HEK293 (cell line): ENCODE data around the gene LCNL1.

ENCODE experiments used
- BCL11A ChIP-seq: fragments of 450-650 bp; formaldehyde crosslinking; IDR thresholded peaks from 2 replicates; pipeline ENCODE4 v1.5.1; 2016; ENCODE audit warnings: low read depth, missing biosample characterization, missing genetic modification characterization
- BCL11B ChIP-seq: fragments of 450-650 bp; formaldehyde crosslinking; IDR thresholded peaks from 2 replicates; pipeline ENCODE4 v1.5.1; 2016; ENCODE audit warnings: low read depth, missing biosample characterization, missing genetic modification characterization
- HOXA7 ChIP-seq: sonication (generic); formaldehyde crosslinking; IDR thresholded peaks from 2 replicates; pipeline ENCODE4 v1.8.1; 2022; ENCODE audit warnings: missing genetic modification reagents, borderline replicate concordance
- KLF1 ChIP-seq: fragments of 450-650 bp; formaldehyde crosslinking; IDR thresholded peaks from 2 replicates; pipeline ENCODE4 v1.5.1; 2016; ENCODE audit warnings: missing biosample characterization, missing genetic modification characterization
- OVOL3 ChIP-seq: fragments of 450-650 bp; formaldehyde crosslinking; IDR thresholded peaks from 2 replicates; pipeline ENCODE4 v1.5.1; 2016; ENCODE audit warnings: missing biosample characterization, missing genetic modification characterization
- SP2 ChIP-seq: fragments of 450-650 bp; formaldehyde crosslinking; IDR thresholded peaks from 2 replicates; pipeline ENCODE4 v1.5.1; 2016; ENCODE audit warnings: missing biosample characterization, missing genetic modification characterization
- TCF7L2 ChIP-seq: IDR thresholded peaks from 2 replicates; pipeline ENCODE4 v1.6.1; 2011; ENCODE audit warnings: low read depth, mild to moderate bottlenecking, inconsistent platforms, low read length, moderate library complexity, borderline replicate concordance
- ZBTB1 ChIP-seq: fragments of 450-650 bp; formaldehyde crosslinking; IDR thresholded peaks from 2 replicates; pipeline ENCODE4 v1.5.1; 2016; ENCODE audit warnings: missing biosample characterization, missing genetic modification characterization
- ZBTB48 ChIP-seq: fragments of 450-650 bp; formaldehyde crosslinking; IDR thresholded peaks from 2 replicates; pipeline ENCODE4 v1.5.1; 2016; ENCODE audit warnings: missing biosample characterization, missing genetic modification characterization
- ZBTB8A ChIP-seq: fragments of 450-650 bp; formaldehyde crosslinking; IDR thresholded peaks from 2 replicates; pipeline ENCODE4 v1.5.1; 2016; ENCODE audit warnings: missing biosample characterization, missing genetic modification characterization
- ZNF10 ChIP-seq: fragments of 450-650 bp; formaldehyde crosslinking; IDR thresholded peaks from 2 replicates; pipeline ENCODE4 v1.5.1; 2017; ENCODE audit warnings: missing biosample characterization, missing genetic modification characterization
- ZNF169 ChIP-seq: fragments of 450-650 bp; formaldehyde crosslinking; IDR thresholded peaks from 2 replicates; pipeline ENCODE4 v1.5.1; 2016; ENCODE audit warnings: missing biosample characterization, missing genetic modification characterization
- ZNF404 ChIP-seq: fragments of 450-650 bp; formaldehyde crosslinking; IDR thresholded peaks from 2 replicates; pipeline ENCODE4 v1.5.1; 2017; ENCODE audit warnings: missing biosample characterization, missing genetic modification characterization
- ZNF423 ChIP-seq: fragments of 450-650 bp; formaldehyde crosslinking; IDR thresholded peaks from 2 replicates; pipeline ENCODE4 v1.5.1; 2016; ENCODE audit warnings: missing biosample characterization, missing genetic modification characterization
- ZNF501 ChIP-seq: fragments of 450-650 bp; formaldehyde crosslinking; IDR thresholded peaks from 2 replicates; pipeline ENCODE4 v1.5.1; 2016; ENCODE audit warnings: missing biosample characterization, missing genetic modification characterization
- ZNF529 ChIP-seq: fragments of 450-650 bp; formaldehyde crosslinking; IDR thresholded peaks from 2 replicates; pipeline ENCODE4 v1.5.1; 2017; ENCODE audit warnings: missing genetic modification characterization, missing biosample characterization; ENCODE audit not compliant: insufficient replicate concordance
- ZNF558 ChIP-seq: fragments of 450-650 bp; formaldehyde crosslinking; IDR thresholded peaks from 2 replicates; pipeline ENCODE4 v1.5.1; 2016; ENCODE audit warnings: missing biosample characterization, missing genetic modification characterization
- ZNF600 ChIP-seq: fragments of 450-650 bp; formaldehyde crosslinking; IDR thresholded peaks from 2 replicates; pipeline ENCODE4 v1.5.1; 2016; ENCODE audit warnings: missing biosample characterization, missing genetic modification characterization
- ZNF626 ChIP-seq: fragments of 450-650 bp; sonication (Bioruptor Pico); formaldehyde crosslinking; IDR thresholded peaks from 2 replicates; pipeline ENCODE4 v1.5.1; 2018; ENCODE audit warnings: missing biosample characterization, missing genetic modification characterization, inconsistent platforms
- ZNF830 ChIP-seq: fragments of 450-650 bp; IDR thresholded peaks from 2 replicates; pipeline ENCODE4 v1.5.0; 2018; ENCODE audit warnings: missing biosample characterization, missing genetic modification characterization, low read depth, mild to moderate bottlenecking, moderate library complexity
- TF ChIP-seq, protein P1 (sequence below): fragments of 450-650 bp; formaldehyde crosslinking; conservative IDR thresholded peaks from 2 replicates; pipeline ENCODE4 v1.5.1; 2016; ENCODE audit warnings: low read depth, missing biosample characterization, missing genetic modification characterization
- TF ChIP-seq, protein P2 (sequence below): fragments of 450-650 bp; formaldehyde crosslinking; IDR thresholded peaks from 2 replicates; pipeline ENCODE4 v1.5.1; 2016; ENCODE audit warnings: missing biosample characterization, missing genetic modification characterization
- TF ChIP-seq, protein P3 (sequence below): fragments of 450-650 bp; formaldehyde crosslinking; IDR thresholded peaks from 2 replicates; pipeline ENCODE4 v1.5.1; 2016; ENCODE audit warnings: missing biosample characterization, missing genetic modification characterization
- TF ChIP-seq, protein P4 (sequence below): fragments of 450-650 bp; formaldehyde crosslinking; IDR thresholded peaks from 2 replicates; pipeline ENCODE4 v1.5.1; 2016; ENCODE audit warnings: missing biosample characterization, missing genetic modification characterization
- TF ChIP-seq, protein P5 (sequence below): fragments of 450-650 bp; formaldehyde crosslinking; IDR thresholded peaks from 2 replicates; pipeline ENCODE4 v1.5.1; 2016; ENCODE audit warnings: missing biosample characterization, missing genetic modification characterization
- TF ChIP-seq, protein P6 (sequence below): fragments of 450-650 bp; formaldehyde crosslinking; IDR thresholded peaks from 2 replicates; pipeline ENCODE4 v1.5.1; 2016; ENCODE audit warnings: missing biosample characterization, missing genetic modification characterization

Gene LCNL1

DNA sequence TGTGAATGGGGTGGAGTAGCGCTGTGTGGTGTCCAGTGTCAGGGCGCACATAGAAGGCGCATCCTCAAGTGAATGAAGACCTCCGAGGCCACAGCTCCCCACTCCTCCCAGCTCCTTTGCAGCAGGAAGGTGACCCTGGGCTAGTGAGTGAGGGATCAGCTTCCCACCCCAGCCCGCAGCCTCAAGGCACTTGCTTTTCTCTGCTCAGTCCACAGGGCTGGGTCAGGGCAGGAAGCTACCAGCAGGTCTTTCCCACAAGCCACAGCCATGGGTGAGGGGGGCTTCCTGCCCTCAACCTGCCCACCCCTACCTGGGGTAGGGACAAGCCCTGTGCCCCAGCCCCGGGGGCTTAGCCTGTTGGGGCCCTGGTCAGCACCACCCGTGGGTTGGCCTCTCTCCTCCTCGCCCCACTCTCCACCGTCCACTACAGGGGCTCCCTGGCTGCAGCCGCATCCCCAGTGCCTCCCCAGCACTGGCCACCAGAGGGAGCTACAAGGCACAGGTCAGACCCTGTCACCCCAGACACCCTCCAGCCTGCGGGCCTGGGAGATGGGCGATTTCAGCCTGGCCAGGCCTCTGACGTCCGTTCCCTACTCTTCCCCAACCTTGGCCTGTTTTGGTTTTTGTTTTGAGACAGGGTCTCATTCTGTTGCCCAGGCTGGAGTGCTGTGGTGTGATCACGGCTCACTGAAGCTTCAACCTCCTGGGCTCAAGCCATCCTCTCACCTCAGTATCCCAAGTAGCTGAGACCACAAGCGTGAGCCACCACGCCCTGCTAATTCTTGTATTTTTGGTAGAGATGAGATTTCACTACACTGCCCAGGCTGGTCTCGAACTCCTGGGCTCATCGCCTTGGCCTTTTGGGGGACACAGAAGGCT, 46.5 kb downstream of the LCNL1 start (continued):
- peak; percentile 91 for TF ChIP-seq BCL11B
- TF ChIP-seq, protein P1, sequence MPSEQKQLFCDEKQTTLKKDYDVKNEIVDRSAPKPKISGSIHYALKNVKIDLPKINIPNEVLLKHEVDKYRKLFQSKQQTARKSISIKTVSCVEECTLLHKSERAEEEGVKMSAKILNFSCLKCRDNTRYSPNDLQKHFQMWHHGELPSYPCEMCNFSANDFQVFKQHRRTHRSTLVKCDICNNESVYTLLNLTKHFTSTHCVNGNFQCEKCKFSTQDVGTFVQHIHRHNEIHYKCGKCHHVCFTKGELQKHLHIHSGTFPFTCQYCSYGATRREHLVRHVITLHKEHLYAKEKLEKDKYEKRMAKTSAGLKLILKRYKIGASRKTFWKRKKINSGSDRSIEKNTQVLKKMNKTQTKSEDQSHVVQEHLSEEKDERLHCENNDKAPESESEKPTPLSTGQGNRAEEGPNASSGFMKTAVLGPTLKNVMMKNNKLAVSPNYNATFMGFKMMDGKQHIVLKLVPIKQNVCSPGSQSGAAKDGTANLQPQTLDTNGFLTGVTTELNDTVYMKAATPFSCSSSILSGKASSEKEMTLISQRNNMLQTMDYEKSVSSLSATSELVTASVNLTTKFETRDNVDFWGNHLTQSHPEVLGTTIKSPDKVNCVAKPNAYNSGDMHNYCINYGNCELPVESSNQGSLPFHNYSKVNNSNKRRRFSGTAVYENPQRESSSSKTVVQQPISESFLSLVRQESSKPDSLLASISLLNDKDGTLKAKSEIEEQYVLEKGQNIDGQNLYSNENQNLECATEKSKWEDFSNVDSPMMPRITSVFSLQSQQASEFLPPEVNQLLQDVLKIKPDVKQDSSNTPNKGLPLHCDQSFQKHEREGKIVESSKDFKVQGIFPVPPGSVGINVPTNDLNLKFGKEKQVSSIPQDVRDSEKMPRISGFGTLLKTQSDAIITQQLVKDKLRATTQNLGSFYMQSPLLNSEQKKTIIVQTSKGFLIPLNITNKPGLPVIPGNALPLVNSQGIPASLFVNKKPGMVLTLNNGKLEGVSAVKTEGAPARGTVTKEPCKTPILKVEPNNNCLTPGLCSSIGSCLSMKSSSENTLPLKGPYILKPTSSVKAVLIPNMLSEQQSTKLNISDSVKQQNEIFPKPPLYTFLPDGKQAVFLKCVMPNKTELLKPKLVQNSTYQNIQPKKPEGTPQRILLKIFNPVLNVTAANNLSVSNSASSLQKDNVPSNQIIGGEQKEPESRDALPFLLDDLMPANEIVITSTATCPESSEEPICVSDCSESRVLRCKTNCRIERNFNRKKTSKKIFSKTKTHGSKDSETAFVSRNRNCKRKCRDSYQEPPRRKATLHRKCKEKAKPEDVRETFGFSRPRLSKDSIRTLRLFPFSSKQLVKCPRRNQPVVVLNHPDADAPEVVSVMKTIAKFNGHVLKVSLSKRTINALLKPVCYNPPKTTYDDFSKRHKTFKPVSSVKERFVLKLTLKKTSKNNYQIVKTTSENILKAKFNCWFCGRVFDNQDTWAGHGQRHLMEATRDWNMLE (tag by site-specific recombination): no peak
- no peak for TF ChIP-seq ZNF169 (tag by site-specific recombination)
- TF ChIP-seq ZNF423 (tag by site-specific recombination): no peak
- no peak for TF ChIP-seq ZNF529 (tag by site-specific recombination)
- no peak for TF ChIP-seq HOXA7 (CRISPR knock-in tag)
- TF ChIP-seq ZBTB8A (tag by site-specific recombination): peak; percentile 68
- TF ChIP-seq, protein P2, sequence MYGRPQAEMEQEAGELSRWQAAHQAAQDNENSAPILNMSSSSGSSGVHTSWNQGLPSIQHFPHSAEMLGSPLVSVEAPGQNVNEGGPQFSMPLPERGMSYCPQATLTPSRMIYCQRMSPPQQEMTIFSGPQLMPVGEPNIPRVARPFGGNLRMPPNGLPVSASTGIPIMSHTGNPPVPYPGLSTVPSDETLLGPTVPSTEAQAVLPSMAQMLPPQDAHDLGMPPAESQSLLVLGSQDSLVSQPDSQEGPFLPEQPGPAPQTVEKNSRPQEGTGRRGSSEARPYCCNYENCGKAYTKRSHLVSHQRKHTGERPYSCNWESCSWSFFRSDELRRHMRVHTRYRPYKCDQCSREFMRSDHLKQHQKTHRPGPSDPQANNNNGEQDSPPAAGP (tag by site-specific recombination): no peak
- peak; percentile 60; the same call in 1 of the 2 replicates for TF ChIP-seq BCL11A (tag by site-specific recombination)
- TF ChIP-seq, protein P3, sequence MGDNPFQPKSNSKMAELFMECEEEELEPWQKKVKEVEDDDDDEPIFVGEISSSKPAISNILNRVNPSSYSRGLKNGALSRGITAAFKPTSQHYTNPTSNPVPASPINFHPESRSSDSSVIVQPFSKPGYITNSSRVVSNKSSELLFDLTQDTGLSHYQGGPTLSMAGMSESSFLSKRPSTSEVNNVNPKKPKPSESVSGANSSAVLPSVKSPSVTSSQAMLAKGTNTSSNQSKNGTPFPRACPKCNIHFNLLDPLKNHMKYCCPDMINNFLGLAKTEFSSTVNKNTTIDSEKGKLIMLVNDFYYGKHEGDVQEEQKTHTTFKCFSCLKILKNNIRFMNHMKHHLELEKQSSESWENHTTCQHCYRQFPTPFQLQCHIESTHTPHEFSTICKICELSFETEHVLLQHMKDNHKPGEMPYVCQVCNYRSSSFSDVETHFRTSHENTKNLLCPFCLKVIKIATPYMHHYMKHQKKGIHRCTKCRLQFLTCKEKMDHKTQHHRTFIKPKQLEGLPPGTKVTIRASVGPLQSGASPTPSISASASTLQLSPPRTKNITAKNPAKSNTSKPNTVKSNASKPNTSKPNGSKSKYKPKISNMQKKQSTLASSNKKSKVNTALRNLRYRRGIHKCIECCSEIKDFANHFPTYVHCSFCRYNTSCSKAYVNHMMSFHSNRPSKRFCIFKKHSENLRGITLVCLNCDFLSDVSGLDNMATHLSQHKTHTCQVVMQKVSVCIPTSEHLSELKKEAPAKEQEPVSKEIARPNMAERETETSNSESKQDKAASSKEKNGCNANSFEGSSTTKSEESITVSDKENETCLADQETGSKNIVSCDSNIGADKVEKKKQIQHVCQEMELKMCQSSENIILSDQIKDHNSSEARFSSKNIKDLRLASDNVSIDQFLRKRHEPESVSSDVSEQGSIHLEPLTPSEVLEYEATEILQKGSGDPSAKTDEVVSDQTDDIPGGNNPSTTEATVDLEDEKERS (tag by site-specific recombination): no peak
- TF ChIP-seq, protein P4, sequence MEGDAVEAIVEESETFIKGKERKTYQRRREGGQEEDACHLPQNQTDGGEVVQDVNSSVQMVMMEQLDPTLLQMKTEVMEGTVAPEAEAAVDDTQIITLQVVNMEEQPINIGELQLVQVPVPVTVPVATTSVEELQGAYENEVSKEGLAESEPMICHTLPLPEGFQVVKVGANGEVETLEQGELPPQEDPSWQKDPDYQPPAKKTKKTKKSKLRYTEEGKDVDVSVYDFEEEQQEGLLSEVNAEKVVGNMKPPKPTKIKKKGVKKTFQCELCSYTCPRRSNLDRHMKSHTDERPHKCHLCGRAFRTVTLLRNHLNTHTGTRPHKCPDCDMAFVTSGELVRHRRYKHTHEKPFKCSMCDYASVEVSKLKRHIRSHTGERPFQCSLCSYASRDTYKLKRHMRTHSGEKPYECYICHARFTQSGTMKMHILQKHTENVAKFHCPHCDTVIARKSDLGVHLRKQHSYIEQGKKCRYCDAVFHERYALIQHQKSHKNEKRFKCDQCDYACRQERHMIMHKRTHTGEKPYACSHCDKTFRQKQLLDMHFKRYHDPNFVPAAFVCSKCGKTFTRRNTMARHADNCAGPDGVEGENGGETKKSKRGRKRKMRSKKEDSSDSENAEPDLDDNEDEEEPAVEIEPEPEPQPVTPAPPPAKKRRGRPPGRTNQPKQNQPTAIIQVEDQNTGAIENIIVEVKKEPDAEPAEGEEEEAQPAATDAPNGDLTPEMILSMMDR: peak; percentile 94
- TF ChIP-seq ZNF501 (tag by site-specific recombination): no peak
- TF ChIP-seq, protein P5, sequence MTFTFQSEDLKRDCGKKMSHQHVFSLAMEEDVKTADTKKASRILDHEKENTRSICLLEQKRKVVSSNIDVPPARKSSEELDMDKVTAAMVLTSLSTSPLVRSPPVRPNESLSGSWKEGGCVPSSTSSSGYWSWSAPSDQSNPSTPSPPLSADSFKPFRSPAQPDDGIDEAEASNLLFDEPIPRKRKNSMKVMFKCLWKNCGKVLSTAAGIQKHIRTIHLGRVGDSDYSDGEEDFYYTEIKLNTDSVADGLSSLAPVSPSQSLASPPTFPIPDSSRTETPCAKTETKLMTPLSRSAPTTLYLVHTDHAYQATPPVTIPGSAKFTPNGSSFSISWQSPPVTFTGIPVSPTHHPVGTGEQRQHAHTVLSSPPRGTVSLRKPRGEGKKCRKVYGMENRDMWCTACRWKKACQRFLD: no peak
- TF ChIP-seq SP2 (tag by site-specific recombination): peak; percentile 29
- no peak for TF ChIP-seq OVOL3 (tag by site-specific recombination)
- TF ChIP-seq ZNF600 (tag by site-specific recombination): no peak; the same call in 1 of the 2 replicates
- no peak for TF ChIP-seq ZNF626 (tag by site-specific recombination)
- TF ChIP-seq, protein P6, sequence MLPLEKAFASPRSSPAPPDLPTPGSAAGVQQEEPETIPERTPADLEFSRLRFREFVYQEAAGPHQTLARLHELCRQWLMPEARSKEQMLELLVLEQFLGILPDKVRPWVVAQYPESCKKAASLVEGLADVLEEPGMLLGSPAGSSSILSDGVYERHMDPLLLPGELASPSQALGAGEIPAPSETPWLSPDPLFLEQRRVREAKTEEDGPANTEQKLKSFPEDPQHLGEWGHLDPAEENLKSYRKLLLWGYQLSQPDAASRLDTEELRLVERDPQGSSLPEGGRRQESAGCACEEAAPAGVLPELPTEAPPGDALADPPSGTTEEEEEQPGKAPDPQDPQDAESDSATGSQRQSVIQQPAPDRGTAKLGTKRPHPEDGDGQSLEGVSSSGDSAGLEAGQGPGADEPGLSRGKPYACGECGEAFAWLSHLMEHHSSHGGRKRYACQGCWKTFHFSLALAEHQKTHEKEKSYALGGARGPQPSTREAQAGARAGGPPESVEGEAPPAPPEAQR (tag by site-specific recombination): no peak
- TF ChIP-seq ZNF10 (tag by site-specific recombination): no peak
- TF ChIP-seq ZBTB48 (tag by site-specific recombination): peak; percentile 41; the same call in 1 of the 2 replicates
- TF ChIP-seq ZBTB1 (tag by site-specific recombination): no peak
- TF ChIP-seq ZNF558 (tag by site-specific recombination): no peak
- TF ChIP-seq ZNF830 (tag by site-specific recombination): no peak
- no peak for TF ChIP-seq TCF7L2
- TF ChIP-seq KLF1 (tag by site-specific recombination): peak; percentile 32
- TF ChIP-seq ZNF404 (tag by site-specific recombination): no peak
